ENCODE data around the gene USP13.
"Not testable (repeated sequence)": the region's sequence is repeated elsewhere in the genome, so short reads cannot be mapped to it uniquely, and the experiment has no call there.

USP13 gene, protein sequence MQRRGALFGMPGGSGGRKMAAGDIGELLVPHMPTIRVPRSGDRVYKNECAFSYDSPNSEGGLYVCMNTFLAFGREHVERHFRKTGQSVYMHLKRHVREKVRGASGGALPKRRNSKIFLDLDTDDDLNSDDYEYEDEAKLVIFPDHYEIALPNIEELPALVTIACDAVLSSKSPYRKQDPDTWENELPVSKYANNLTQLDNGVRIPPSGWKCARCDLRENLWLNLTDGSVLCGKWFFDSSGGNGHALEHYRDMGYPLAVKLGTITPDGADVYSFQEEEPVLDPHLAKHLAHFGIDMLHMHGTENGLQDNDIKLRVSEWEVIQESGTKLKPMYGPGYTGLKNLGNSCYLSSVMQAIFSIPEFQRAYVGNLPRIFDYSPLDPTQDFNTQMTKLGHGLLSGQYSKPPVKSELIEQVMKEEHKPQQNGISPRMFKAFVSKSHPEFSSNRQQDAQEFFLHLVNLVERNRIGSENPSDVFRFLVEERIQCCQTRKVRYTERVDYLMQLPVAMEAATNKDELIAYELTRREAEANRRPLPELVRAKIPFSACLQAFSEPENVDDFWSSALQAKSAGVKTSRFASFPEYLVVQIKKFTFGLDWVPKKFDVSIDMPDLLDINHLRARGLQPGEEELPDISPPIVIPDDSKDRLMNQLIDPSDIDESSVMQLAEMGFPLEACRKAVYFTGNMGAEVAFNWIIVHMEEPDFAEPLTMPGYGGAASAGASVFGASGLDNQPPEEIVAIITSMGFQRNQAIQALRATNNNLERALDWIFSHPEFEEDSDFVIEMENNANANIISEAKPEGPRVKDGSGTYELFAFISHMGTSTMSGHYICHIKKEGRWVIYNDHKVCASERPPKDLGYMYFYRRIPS

GRCh38 chr3:179652447-179653095 lies at the start of gene USP13:
TSS of gene USP13 (plus strand) at chr3:179653040. CDS start at chr3:179653226, 186 bp downstream.
- DNase-seq, result peak; percentile 58 to 69

DNA sequence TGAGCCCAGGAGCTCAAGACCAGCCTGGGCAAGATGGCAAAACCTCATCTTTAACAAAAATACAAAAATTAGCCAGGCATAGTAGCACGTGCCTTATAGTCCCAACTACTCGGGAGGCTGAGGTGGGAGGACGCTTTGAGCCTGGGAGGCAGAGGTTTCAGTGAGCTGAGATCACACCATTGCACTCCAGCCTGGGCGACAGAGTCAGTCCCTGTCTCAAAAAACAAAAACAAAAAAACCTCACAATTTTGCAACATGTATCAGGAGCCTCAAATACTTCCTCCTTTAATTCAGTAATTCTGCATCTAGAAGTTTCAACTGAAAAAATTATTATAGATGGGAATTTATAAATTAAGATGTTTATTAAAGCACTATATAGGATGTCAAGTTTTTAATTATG lies 49.5 kb upstream of the USP13 start:
- DNase-seq, result no peak

- no peak for DNase-seq
Observed at GRCh38 chr3:179603831-179604230, 49.0 kb upstream of the USP13 start.

GRCh38 chr3:179604321-179605078 lies 48.3 kb upstream of the USP13 start, which contains the start of the genes MRPL47 and NDUFB5:
TSS of gene MRPL47 (minus strand) at chr3:179604638. CDS start at chr3:179604624, 14 bp downstream.
TSS of gene NDUFB5 (plus strand) at chr3:179604794. CDS start at chr3:179604816, 22 bp downstream.
- DNase-seq, result peak; percentile 95 to 96

GRCh38 chr3:179606534-179607085 lies 46.2 kb upstream of the USP13 start:
- DNase-seq, result no peak

DNA sequence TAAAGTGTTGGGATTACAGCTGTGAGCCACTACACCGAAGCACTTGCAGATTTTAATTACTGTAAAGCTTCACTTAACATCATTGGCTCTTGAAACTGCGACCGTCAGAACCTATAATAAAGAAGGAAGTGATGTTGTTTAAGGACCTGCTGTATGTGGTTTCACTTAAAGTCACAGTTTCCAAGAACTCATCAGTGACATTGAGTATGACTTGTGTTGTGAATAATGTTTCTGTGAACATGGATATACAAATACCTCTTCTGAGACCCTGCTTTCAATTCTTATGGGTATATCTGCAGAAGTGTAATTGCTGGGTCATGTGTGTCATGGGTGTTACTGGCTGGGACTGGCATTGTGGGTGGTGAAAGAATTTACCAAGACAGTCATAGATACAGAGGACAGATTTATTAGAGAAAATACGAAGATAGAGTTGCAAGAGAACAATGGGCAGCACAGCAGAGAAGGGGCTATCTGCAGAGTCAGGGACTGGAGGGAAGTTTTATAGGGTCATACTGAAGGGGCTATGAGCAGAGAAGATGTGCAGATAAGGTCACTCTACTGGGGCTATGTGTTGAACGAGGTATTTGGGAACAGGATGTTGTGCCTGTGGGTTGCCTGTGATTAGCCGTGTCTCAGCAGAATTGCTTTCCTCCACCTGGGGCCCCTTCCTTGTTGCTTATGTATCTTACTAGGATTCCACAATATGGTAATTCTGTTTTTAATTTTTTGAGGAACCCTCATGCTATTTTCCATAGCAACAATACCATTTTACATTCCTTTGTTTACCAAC lies 43.7 kb upstream of the USP13 start:
- DNase-seq, result peak in 1 of 2 donors; percentile 58

DNA sequence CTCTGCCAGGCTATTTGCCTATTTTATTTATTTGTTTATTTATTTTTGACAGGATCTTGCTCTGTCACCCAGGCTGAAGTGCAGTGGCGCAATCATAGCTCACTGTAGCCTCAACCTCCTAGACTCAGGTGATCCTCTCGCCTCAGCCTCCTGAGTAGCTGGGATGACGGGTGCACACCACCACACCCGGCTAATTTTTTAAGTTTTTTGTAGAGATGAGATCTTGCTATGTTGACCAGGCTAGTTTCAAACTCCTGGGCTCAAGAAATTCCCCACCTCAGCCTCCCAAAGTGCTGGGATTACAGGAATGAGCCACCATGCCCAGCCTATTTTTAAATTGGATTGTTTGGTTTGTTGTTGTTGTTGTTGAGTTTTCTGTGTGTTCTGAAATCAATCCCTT lies 42.8 kb upstream of the USP13 start:
- DNase-seq, result no peak

DNA sequence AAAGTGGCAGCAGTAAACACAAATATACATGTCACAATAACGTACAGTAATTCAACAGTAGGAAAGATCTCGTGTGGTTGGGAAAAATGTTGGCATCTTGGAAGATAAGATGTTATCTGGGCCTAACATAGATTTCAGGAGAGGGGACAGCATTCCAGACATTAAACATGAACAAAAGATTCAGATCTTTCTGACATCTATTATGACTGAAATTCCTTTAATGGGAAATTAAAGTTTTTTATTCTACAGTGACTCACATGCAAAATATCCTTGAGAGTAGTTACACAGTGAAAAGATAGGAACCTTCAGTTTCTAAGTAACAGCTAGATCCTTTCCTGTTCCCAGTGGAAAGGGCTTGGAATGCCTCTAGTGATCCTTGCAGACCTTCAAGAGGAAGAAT lies 39.0 kb upstream of the USP13 start:
- DNase-seq, result no peak

GRCh38 chr3:179615458-179616173 lies 37.2 kb upstream of the USP13 start:
- no peak for DNase-seq

DNA sequence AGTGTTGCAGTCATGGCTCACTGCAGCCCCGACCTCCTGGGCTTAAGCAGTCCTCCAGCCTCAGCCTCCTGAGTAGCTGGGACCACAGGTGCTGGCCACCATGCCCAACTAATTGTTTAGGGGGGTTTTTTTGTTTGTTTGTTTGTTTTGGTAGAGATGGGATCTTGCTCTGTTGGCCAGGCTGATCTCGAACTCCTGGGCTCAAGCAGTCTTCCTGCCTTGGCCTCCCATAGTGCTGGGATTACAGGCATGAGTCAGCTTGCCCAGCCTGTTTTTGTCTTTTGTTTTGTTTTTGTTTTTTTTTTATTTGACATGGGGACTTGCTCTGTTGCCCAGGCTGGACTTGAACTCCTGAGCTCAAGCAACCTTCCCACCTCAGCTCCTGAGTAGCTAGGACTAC lies 30.8 kb upstream of the USP13 start:
- DNase-seq, result no peak

GRCh38 chr3:179624451-179624850 lies 28.4 kb upstream of the USP13 start:
- DNase-seq, result no peak

DNA sequence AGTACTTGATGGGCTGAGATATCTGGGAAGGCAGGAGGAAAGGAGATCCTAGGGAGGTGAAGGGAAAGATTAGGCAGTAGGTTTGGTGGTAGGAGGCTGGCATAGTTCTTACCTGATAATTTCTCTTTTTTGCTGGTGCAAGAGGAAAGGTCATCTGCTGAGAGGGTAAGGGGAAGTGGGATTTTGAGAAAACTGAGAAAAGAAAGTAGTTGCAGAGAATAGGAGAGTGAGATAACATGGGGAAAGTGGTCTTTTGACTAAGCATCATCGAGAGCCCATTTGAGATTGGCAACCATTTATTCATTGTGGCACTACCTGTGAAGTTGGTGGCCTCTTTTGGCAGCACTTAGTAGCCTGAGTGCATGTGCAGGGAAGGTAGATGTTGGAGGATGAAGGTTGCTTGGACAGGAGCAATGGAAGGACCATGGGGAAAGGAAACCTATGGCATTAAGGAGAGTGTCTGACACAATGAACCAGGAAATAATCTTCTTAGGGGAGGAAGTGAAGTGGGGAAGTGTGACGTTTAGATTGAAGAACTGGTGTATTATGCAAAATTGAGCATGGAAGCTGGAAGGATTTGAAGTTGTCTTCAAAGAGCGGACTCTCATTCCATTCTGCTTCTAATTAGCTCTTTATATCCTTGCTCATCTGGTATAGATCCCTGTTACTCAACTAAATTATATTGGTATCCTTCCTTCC lies 21.9 kb upstream of the USP13 start:
- no peak for DNase-seq

DNA sequence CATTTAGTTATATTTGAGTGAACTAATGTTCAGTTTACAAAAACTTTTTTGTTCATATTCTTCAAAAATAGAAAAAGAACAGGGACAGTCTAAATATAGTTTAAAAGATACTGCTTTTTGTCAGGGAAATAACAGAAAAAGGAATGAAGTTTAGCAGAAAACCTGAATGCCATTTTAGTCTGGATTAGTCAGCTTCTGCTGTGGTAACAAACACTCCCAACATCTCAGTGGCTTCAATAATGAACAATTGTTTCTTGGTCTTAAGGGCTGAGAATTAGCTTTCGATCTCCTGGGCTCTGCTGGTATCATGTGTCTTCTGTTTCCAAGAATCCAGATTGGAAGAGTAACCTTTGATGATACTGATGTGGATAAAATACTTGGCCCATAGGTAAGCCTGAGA lies 12.4 kb upstream of the USP13 start:
- DNase-seq, result no peak

DNA sequence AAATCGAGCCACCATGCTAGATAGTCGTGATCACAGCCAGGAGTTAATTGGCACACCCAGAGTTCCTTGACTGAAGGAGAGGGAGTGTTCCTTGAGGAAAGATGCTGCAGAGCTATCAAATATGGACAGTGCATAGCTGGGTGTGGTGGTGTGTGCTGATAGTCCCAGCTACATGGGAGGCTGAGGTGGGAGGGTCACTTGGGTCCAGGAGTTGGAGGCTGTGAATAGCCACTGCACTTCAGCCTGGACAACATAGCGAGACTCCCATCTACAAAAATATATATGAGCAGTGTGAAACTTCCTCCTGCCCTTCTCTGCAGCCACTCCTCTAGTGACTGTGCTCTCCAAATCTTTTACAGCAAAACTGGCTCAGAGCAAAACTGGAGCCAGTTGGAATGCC lies 10.0 kb upstream of the USP13 start:
- DNase-seq, result no peak

GRCh38 chr3:179643837-179644236 lies 9.0 kb upstream of the USP13 start:
- not testable (repeated sequence) for DNase-seq

- DNase-seq, result no peak
Observed at GRCh38 chr3:179646177-179646576, 6.7 kb upstream of the USP13 start.

GRCh38 chr3:179651687-179652446 lies 973 bp upstream of the USP13 start:
- no peak for DNase-seq

- DNase-seq, result peak; percentile 61 to 65
Observed at GRCh38 chr3:179653096-179653797, 407 bp downstream of the USP13 start.

All from CD4-positive, alpha-beta T cell treated with Interleukin-4 for 1 hour (primary cell).